Activated CD4-positive, alpha-beta memory T cell treated with anti-CD3 and anti-CD28 coated beads, Interleukin-2, amount 10 ng/mL, durations not matched to agents 7 days and 5 days (primary cell): ENCODE measurements around the gene XIRP1. TPM values are rescaled to one million over a fixed set of nuclear protein-coding genes. Genes with fewer than 3 reads are reported as not detected.

Source experiments
- CTCF ChIA-PET: fragments of 350-600 bp; sonication (Branson Sonifier 250); formaldehyde crosslinking; loops from one replicate; lab custom pipeline; 2021; ENCODE audit warnings: antibody characterized with exemption, inconsistent platforms; lab: Charles Lee
- POLR2A ChIA-PET: fragments of 350-600 bp; sonication (Branson Sonifier 250); formaldehyde crosslinking; loops from one replicate; lab custom pipeline; 2021; ENCODE audit warnings: antibody characterized with exemption; lab: Charles Lee
- DNase-seq: peaks from one replicate; pipeline ENCODE4 v3.0.0-alpha.2; 2020
- H3K27ac Mint-ChIP-seq: one replicate; pipeline ENCODE4 v1.8.0; 2021; ENCODE audit warnings: mild to moderate bottlenecking, mixed read lengths
- H3K27me3 Mint-ChIP-seq: one replicate; pipeline ENCODE4 v1.8.0; 2021; ENCODE audit warnings: mixed read lengths
- H3K36me3 Mint-ChIP-seq: one replicate; pipeline ENCODE4 v1.8.0; 2021; ENCODE audit warnings: low read depth, mixed read lengths
- H3K4me1 Mint-ChIP-seq: one replicate; pipeline ENCODE4 v1.8.0; 2021; ENCODE audit warnings: mixed read lengths
- H3K4me3 Mint-ChIP-seq: one replicate; pipeline ENCODE4 v1.8.0; 2021; ENCODE audit warnings: mild to moderate bottlenecking, mixed read lengths
- H3K9me3 Mint-ChIP-seq: one replicate; pipeline ENCODE4 v1.8.0; 2021; ENCODE audit warnings: mixed read lengths
- total RNA-seq, 2 experiments: library from RNA; stranded (reverse); gene quantifications; one replicate each; pipeline ENCODE4 v1.2.3, GENCODE V29; 2021

Gene XIRP1
- total RNA-seq, 2 experiments from 2014 or later: 0.03 to 0.05 TPM

- peaks cover 7% of the 10 kb centered on the region for H3K36me3 Mint-ChIP-seq
- H3K4me3 Mint-ChIP-seq: no peak overlapping the region
- DNase-seq: no peak
- H3K27ac Mint-ChIP-seq: no peak overlapping the region
- H3K9me3 Mint-ChIP-seq: no peaks in the 10 kb centered on the region
- H3K4me1 Mint-ChIP-seq: peaks cover 49% of the 10 kb centered on the region
- H3K27me3 Mint-ChIP-seq: peaks cover 46% of the 10 kb centered on the region
- ChIA-PET POLR2A (no interaction called here), CTCF (no interaction called here)
Observed at GRCh38 chr3:39222462-39222861, 30.1 kb upstream of the XIRP1 start.

DNA sequence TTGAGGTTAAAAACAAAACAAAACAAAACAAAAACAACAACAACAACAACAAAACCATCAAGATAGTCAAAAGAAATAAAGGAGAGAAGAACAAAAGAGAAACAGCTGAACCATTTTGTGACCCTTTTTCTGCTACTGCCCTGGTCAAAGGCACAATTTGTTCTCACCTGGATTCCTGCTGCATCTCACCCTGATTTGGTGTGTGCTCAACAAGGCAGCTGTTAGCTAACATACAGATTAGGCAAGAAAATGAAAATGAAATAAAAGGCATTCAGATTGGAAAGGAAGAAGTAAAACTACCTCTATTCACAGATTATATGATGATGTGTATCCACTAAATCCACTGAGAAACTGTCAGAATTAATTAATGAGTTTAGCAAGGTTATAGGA is 28.7 kb upstream of the XIRP1 start:
- peaks cover 56% of the 10 kb centered on the region for H3K27me3 Mint-ChIP-seq
- H3K36me3 Mint-ChIP-seq: peaks cover 7% of the 10 kb centered on the region
- peaks cover 63% of the 10 kb centered on the region for H3K4me1 Mint-ChIP-seq
- no peak for DNase-seq
- POLR2A ChIA-PET: interaction anchor here (1.0 to 1.1 kb wide), 2 partner anchors 25 to 51 kb away, joined by 3 read pairs; no protein-coding TSS in a partner anchor
- peak overlapping the region; percentile 67 for H3K27ac Mint-ChIP-seq
- H3K4me3 Mint-ChIP-seq: no peak overlapping the region
- no peaks in the 10 kb centered on the region for H3K9me3 Mint-ChIP-seq
- CTCF ChIA-PET: interaction anchor here (1.3 to 1.7 kb wide), 3 partner anchors 13 to 67 kb away, joined by 3 to 6 read pairs (median 5); no protein-coding TSS in a partner anchor

GRCh38 chr3:39220407-39221140 is 28.2 kb upstream of the XIRP1 start:
- peaks cover 63% of the 10 kb centered on the region for H3K4me1 Mint-ChIP-seq
- H3K36me3 Mint-ChIP-seq: peaks cover 7% of the 10 kb centered on the region
- no peak overlapping the region for H3K4me3 Mint-ChIP-seq
- peak overlapping the region; percentile 67 for H3K27ac Mint-ChIP-seq
- no peak for DNase-seq
- peaks cover 51% of the 10 kb centered on the region for H3K27me3 Mint-ChIP-seq
- H3K9me3 Mint-ChIP-seq: no peaks in the 10 kb centered on the region
- CTCF ChIA-PET: interaction anchor here (1.3 to 1.7 kb wide), 3 partner anchors 13 to 68 kb away, joined by 3 to 6 read pairs (median 5); no protein-coding TSS in a partner anchor
- POLR2A ChIA-PET: interaction anchor here (1.0 to 1.2 kb wide), 3 partner anchors 24 to 51 kb away, joined by 3 read pairs; no protein-coding TSS in a partner anchor

DNA sequence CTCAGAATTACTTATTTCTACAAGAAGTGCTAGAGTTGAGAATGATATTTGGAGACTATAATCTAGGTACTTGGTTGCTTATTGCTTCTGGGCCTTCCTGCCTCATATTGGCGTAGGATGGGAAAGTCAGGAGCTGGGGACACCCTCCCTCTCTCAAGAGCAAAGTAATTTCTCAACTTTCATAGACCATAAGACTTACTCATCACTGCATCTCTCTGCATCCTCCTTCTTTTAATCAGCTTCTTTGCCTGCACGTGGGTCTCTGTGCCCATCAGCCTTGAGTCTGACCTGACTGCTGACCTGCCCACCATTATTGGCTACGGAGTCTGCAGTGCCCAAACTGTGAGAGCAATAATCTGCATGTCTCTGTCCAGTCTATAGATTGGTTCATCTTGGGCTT is 27.3 kb upstream of the XIRP1 start:
- peaks cover 42% of the 10 kb centered on the region for H3K27me3 Mint-ChIP-seq
- DNase-seq: no peak
- peaks cover 7% of the 10 kb centered on the region for H3K36me3 Mint-ChIP-seq
- CTCF ChIA-PET: interaction anchor here (0.7 to 2.9 kb wide), 4 partner anchors 10 to 72 kb away, joined by 3 to 13 read pairs (median 5); no protein-coding TSS in a partner anchor
- peaks cover 66% of the 10 kb centered on the region for H3K4me1 Mint-ChIP-seq
- H3K9me3 Mint-ChIP-seq: no peaks in the 10 kb centered on the region
- H3K4me3 Mint-ChIP-seq: no peak overlapping the region
- H3K27ac Mint-ChIP-seq: no peak overlapping the region
- POLR2A ChIA-PET: interaction anchor here (1.2 to 1.7 kb wide), 2 partner anchors 15 to 44 kb away, joined by 3 to 7 read pairs; no protein-coding TSS in a partner anchor

- ChIA-PET CTCF (interaction anchor here (0.7 to 2.8 kb wide), 12 partner anchors 9 to 88 kb away, joined by 3 to 26 read pairs (median 4); no protein-coding TSS in a partner anchor), POLR2A (interaction anchor here (0.6 to 1.2 kb wide), 5 partner anchors 15 to 191 kb away, joined by 3 to 5 read pairs (median 3); no protein-coding TSS in a partner anchor)
- Mint-ChIP-seq H3K9me3 (no peaks in the 10 kb centered on the region), H3K4me3 (no peak overlapping the region), H3K27ac (peak overlapping the region; percentile 12), H3K36me3 (peaks cover 7% of the 10 kb centered on the region), H3K27me3 (peaks cover 37% of the 10 kb centered on the region), H3K4me1 (peaks cover 51% of the 10 kb centered on the region)
- no peak for DNase-seq
Observed at GRCh38 chr3:39216176-39216790, 23.9 kb upstream of the XIRP1 start.

DNA sequence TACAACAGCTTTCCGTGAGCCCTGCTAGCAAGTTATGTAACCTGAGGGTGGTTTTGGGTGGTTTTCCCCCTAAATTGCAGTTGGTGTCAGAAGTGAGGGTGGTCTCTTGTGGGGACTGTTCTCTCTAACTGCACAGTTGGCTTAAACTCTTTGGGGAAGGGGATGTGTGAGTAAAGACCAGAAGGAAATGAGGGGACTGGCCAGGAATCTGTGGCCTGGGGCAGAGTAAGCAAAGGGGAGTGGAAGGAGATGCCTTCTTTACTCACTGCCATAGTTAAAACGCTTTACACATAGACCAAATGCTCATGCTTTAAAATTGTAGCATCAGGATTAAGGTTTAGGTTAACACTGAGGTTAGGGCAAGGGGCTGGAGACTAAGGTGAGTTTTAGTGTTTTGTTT is 21.2 kb upstream of the XIRP1 start:
- Mint-ChIP-seq H3K27ac (no peak overlapping the region), H3K4me1 (peaks cover 50% of the 10 kb centered on the region), H3K4me3 (no peak overlapping the region), H3K27me3 (peaks cover 24% of the 10 kb centered on the region), H3K36me3 (no peaks in the 10 kb centered on the region), H3K9me3 (no peaks in the 10 kb centered on the region)
- DNase-seq: no peak
- ChIA-PET CTCF (interaction anchor here (0.7 to 6.9 kb wide), 4 partner anchors 59 to 214 kb away, joined by 3 to 76 read pairs (median 6); no protein-coding TSS in a partner anchor), POLR2A (interaction anchor here (1.1 kb wide), 1 partner anchor 20 kb away, joined by 3 read pairs; no protein-coding TSS in a partner anchor)

DNA sequence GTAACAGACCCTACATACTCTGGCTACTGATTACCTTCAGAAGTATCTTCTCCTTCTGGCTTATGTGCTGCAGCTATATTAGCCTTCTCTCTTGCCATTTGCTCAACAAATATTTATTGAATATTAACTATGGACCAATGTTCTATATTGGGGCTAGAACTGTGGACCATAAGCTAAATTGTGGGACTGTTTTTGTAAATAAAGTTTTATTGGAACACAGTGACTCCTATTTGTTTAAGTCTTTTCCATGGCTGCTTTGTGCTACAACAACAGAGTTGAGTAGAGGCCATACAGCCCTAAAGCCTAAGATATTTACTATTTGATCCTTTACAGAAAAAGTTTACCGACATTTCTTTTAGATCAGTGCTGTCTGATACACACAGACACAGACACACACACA is 20.3 kb upstream of the XIRP1 start:
- POLR2A ChIA-PET: no interaction called here

DNA sequence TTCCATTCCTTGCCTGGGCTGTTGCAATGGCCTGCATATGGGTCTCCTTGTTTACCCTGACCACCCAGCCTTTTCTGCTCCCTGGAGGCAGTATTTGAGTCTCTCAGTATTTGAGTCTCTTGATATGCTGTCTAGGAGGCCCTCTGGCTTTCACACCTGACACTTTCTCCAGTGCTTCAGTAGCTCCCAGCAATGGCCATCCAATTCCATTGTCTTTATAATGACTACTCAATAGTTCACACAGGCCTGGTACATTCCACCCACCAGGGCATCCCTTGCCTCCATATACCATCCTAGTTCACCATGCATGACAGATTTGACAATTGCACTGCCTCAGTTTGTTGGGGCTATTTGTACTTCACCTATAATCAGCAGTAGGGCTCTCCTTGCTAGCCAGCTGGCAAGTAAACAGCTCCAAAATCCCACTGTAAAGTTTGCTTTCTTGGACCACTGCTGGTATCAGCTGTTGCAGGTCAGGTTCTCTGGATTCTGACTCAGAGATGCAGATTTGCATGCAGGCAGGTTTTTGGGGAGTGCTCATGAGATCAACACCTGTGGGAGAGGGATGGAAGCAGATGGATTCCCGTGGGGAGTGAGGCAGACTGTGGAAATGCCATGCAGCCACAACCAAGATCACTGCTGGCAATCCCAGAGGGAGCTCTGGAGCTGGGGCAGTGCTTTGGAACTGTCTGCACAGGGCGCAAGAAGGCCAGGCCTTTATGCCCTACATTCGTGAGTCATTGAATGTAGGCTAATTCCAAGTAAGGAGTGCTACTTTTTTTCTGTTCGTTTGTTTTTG is 19.1 kb upstream of the XIRP1 start:
- H3K4me1 Mint-ChIP-seq: peaks cover 52% of the 10 kb centered on the region
- POLR2A ChIA-PET: no interaction called here
- H3K27ac Mint-ChIP-seq: no peak overlapping the region

More for the DNA sequence above, 20.3 kb upstream of the XIRP1 start:
- DNase-seq: no peak
- peaks cover 22% of the 10 kb centered on the region for H3K27me3 Mint-ChIP-seq
- CTCF ChIA-PET: interaction anchor here (3.3 to 6.9 kb wide), 2 partner anchors 75 to 79 kb away, joined by 8 to 76 read pairs; no protein-coding TSS in a partner anchor
- no peaks in the 10 kb centered on the region for H3K9me3 Mint-ChIP-seq
- H3K36me3 Mint-ChIP-seq: no peaks in the 10 kb centered on the region
- H3K27ac Mint-ChIP-seq: no peak overlapping the region
- peaks cover 60% of the 10 kb centered on the region for H3K4me1 Mint-ChIP-seq
- no peak overlapping the region for H3K4me3 Mint-ChIP-seq

DNA sequence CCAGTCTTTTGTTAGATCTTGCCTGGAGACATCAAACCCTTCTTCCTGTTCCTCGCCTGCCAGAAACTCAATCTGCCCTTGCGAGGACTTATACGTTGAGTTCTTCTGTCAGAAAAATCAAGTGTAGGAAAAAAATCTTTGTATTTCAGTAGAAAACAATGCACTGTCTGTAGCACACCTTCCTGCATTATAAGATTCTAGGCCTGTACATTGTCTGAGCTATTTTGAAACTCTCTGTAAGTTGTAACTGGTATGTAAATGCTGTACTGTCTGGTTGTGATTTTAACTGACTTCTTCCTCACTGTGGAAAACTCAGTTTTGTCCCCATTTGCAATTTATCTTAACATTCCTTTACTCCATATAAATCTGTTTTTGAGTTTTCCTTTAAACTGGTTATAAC is 17.7 kb upstream of the XIRP1 start:
- no peak overlapping the region for H3K27ac Mint-ChIP-seq
- no peak for DNase-seq
- H3K27me3 Mint-ChIP-seq: peaks cover 21% of the 10 kb centered on the region
- ChIA-PET POLR2A (no interaction called here), CTCF (interaction anchor here (1.2 to 6.9 kb wide), 6 partner anchors 9 to 83 kb away, joined by 3 to 76 read pairs (median 8); no protein-coding TSS in a partner anchor)
- H3K36me3 Mint-ChIP-seq: no peaks in the 10 kb centered on the region
- H3K4me3 Mint-ChIP-seq: no peak overlapping the region
- H3K4me1 Mint-ChIP-seq: peaks cover 37% of the 10 kb centered on the region
- no peaks in the 10 kb centered on the region for H3K9me3 Mint-ChIP-seq

More for the DNA sequence above, 19.1 kb upstream of the XIRP1 start:
- Mint-ChIP-seq H3K36me3 (no peaks in the 10 kb centered on the region), H3K27me3 (peaks cover 22% of the 10 kb centered on the region), H3K9me3 (no peaks in the 10 kb centered on the region), H3K4me3 (no peak overlapping the region)
- no peak for DNase-seq
- CTCF ChIA-PET: interaction anchor here (0.8 to 6.9 kb wide), 4 partner anchors 50 to 81 kb away, joined by 3 to 76 read pairs (median 6); no protein-coding TSS in a partner anchor

- no peak for DNase-seq
- H3K27me3 Mint-ChIP-seq: peaks cover 23% of the 10 kb centered on the region
- no peak overlapping the region for H3K27ac Mint-ChIP-seq
- H3K4me3 Mint-ChIP-seq: no peak overlapping the region
- H3K9me3 Mint-ChIP-seq: no peaks in the 10 kb centered on the region
- peaks cover 37% of the 10 kb centered on the region for H3K4me1 Mint-ChIP-seq
- CTCF ChIA-PET: interaction anchor here (1.2 to 6.9 kb wide), 6 partner anchors 9 to 83 kb away, joined by 3 to 76 read pairs (median 8); no protein-coding TSS in a partner anchor
- H3K36me3 Mint-ChIP-seq: no peaks in the 10 kb centered on the region
- POLR2A ChIA-PET: no interaction called here
Observed at GRCh38 chr3:39209329-39209970, 17.1 kb upstream of the XIRP1 start.

DNA sequence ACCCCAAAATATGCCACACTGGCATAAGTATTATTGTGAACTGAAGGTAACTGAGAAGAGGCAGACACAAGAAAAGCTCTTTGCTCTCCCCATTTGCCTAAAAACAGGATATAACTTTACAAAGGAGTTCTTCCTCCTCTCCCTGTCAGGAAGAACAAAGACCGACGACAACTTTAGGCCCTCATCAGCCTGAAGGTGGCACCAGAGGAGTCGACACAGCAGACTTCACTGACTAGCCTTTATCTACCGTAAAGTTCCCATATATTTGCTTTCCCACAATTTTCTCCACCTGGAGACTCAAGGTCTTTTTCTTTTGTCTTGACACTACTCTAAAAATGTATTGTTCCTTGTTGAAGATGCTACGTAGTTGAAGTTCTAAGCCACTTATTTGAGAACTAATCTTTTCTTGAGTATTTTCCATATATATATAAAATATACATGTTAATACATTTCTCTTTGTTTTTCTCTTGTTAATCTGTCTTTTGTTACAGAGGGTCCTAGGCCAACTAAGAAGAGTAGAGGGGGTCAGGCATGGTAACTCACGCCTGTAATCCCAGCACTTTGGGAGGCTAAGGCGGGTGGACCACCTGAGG is 16.2 kb upstream of the XIRP1 start:
- Mint-ChIP-seq H3K36me3 (no peaks in the 10 kb centered on the region), H3K4me3 (no peak overlapping the region), H3K9me3 (no peaks in the 10 kb centered on the region), H3K27me3 (peaks cover 18% of the 10 kb centered on the region), H3K4me1 (peaks cover 30% of the 10 kb centered on the region), H3K27ac (no peak overlapping the region)
- ChIA-PET CTCF (interaction anchor here (0.6 to 6.9 kb wide), 10 partner anchors 9 to 84 kb away, joined by 3 to 76 read pairs (median 6); partner anchors contain the start of genes CX3CR1 and XIRP1), POLR2A (no interaction called here)
- DNase-seq: peak; percentile 42
